Adrenal gland (tissue), 5 donors: ENCODE measurements around the gene TCF7L1.

Source experiments
- CTCF ChIP-seq, 6 experiments: fragments of 450-650 bp in 4 of 6; fragments of 200-600 bp in 2 of 6; sonication (generic) in 1 of 6; IDR thresholded peaks; 1 replicate in 5 of 6; 2 replicates in 1 of 6; pipeline versions ENCODE4 v1.5.1 to v1.8.0; 2016 to 2021; ENCODE audit warnings: antibody characterized with exemption in 6 of 6, mild to moderate bottlenecking in 2 of 6, moderate library complexity in 1 of 6
- POLR2A ChIP-seq, 2 donors: fragments of 450-650 bp; IDR thresholded peaks; one replicate each; pipeline ENCODE4 v1.6.1; 2017; ENCODE audit warnings: antibody characterized with exemption in 2 of 2, mild to moderate bottlenecking in 2 of 2, moderate library complexity in 1 of 2
- donor health status: DM: no; HTN: no; CAD: no.

DNA sequence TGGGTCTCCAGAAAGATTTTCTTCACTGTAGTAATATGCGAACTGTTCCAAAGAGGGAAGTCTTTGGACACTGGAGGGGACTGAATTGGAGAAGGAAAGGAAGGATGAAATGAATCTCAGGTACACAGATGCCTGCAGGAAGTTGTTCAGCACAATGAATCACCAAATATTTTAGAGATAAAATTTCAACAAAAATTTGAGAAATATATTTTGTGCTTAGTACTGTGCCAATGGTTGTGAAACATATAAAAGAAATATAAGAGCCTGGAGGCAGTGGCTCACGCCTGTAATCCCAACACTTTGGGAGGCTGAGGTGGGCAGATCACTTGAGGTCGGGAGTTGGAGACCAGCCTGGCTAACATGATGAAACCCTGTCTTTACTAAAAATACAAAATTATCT lies 224.5 kb downstream of the TCF7L1 start:
- TF ChIP-seq POLR2A (IDR thresholded peaks at IDR 0.05) (no peak), CTCF (IDR thresholded peaks at IDR 0.05) (no peak)
